ENCODE measurements around the gene HLA-DRA. TPM values are rescaled to one million over a fixed set of nuclear protein-coding genes. Genes with fewer than 3 reads are reported as not detected.

The HLA-DRA gene
- polyA plus RNA-seq, 2 of the 4 experiments (the other 2 are of a cell fraction) = not detected

DNA sequence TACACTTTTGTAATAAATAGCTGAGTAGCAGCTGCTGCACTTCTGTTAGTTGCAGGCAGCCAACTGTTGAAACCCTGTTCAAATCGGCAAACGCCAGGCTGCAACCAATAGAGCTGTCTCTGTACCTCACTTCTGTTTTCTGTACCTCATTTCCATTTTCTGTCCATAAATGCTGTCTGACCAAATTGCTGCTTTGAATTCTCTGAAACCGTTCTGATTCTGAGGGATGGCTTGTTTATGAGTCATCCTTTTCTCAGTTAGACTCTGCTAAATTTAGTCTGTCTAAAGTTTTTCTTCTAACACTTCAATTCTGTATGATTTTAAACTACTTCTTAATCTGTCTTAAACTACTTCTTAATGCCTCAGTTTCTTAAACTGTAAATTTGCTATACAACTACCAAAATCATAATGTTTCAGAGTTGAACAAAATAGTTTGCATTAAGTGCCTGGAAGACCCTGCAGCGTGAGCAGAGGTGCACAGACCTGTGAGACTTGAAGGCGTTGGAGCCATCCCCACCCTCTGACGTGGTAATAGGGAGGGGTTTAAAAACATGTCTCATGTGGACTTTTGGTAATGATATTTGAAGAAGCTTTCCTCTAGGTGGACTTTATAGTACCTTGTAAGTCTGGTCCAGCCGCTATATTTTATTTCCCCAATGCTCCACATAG is 42.3 kb upstream of the HLA-DRA start (continued):
- no peak for TF ChIP-seq CEBPB (IDR thresholded peaks at IDR 0.05)
- TF ChIP-seq, protein P1, sequence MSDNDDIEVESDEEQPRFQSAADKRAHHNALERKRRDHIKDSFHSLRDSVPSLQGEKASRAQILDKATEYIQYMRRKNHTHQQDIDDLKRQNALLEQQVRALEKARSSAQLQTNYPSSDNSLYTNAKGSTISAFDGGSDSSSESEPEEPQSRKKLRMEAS (IDR thresholded peaks at IDR 0.05) = no peak
- no peak for TF ChIP-seq NFE2L2 (conservative IDR thresholded peaks at IDR 0.05; ENCODE audit: low read length)

DNA sequence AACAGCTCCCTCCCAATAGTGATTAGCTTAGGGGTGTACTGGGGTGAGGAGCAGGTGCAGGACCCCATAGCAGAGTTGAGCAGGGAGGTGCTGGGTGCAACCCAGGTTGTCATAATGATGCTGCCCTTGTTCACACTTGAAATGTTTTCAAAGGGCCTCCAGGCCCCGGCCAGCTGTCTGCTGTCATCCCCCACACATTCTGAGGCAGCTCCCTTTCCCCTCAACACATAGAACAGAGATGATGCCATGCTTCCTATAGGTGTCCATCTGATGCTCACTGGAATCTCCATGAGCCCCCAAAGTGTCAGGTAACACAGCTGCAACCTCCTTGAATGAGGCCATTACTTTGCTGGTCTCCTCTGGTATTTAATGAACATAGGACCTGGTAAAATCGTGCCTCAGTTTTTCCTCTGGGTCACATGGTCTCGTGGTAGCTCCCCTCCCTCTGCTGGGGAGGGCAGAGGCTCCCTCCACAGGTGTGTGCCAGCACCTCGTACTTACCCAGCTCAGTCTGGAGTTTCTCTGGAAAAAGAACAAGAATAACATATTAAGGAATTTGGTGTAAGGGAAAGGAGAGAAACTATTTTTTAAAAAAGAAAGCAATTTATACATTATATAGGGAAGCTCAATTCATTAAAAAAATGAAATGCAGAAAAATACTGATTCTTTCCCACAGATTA is 38.3 kb upstream of the HLA-DRA start:
- TF ChIP-seq EHMT2 (IDR thresholded peaks at IDR 0.05; ENCODE audit: low read depth) (no peak), POLR2AphosphoS2 (conservative IDR thresholded peaks at IDR 0.05; ENCODE audit: low read length) (no peak), GATA3 (IDR thresholded peaks at IDR 0.05; ENCODE audit: borderline replicate concordance) (no peak), FOXS1 (CRISPR knock-in tag; IDR thresholded peaks at IDR 0.05) (no peak), CBX8 (IDR thresholded peaks at IDR 0.05) (no peak), FOSL2 (IDR thresholded peaks at IDR 0.05) (no peak), FOSL2 (CRISPR knock-in tag; IDR thresholded peaks at IDR 0.05) (no peak), NR3C1 (IDR thresholded peaks at IDR 0.05) (no peak), FOSB (CRISPR knock-in tag; IDR thresholded peaks at IDR 0.05) (no peak), RNF2 (IDR thresholded peaks at IDR 0.05; ENCODE audit: borderline replicate concordance, low read depth) (no peak), HEYL (CRISPR knock-in tag; IDR thresholded peaks at IDR 0.05) (no peak), ZFP36 (IDR thresholded peaks at IDR 0.05; ENCODE audit: borderline replicate concordance, partially characterized antibody) (no peak), NPAS2 (CRISPR knock-in tag; IDR thresholded peaks at IDR 0.05; ENCODE audit: borderline replicate concordance) (no peak)
- TF ChIP-seq, protein P2, sequence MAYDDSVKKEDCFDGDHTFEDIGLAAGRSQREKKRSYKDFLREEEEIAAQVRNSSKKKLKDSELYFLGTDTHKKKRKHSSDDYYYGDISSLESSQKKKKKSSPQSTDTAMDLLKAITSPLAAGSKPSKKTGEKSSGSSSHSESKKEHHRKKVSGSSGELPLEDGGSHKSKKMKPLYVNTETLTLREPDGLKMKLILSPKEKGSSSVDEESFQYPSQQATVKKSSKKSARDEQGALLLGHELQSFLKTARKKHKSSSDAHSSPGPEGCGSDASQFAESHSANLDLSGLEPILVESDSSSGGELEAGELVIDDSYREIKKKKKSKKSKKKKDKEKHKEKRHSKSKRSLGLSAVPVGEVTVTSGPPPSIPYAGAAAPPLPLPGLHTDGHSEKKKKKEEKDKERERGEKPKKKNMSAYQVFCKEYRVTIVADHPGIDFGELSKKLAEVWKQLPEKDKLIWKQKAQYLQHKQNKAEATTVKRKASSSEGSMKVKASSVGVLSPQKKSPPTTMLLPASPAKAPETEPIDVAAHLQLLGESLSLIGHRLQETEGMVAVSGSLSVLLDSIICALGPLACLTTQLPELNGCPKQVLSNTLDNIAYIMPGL (CRISPR knock-in tag; IDR thresholded peaks at IDR 0.05; ENCODE audit: borderline replicate concordance) = no peak
- TF ChIP-seq, protein P1 (IDR thresholded peaks at IDR 0.05) = no peak
- CTCF ChIA-PET = interaction anchor here (1.0 to 4.0 kb wide), 3 partner anchors 9 to 299 kb away, joined by 3 to 22 read pairs (median 3); no protein-coding TSS in a partner anchor
- FAIRE-seq (no peak), ATAC-seq (no peak), DNase-seq (ENCODE audit: low read depth in 1 of 2, low spot score in 1 of 2) (no peak)
- WGBS (ENCODE audit: missing lambda C conversion rate) = 19% methylated on average over 4 of the region's 4 CpGs
- POLR2A ChIA-PET = no interaction called here
- H3K9me3 ChIP-seq = no peaks in the 10 kb centered on the region
- H3K4me3 ChIP-seq = no peak overlapping the region
- H3K27ac ChIP-seq = no peak overlapping the region
- H3K4me1 ChIP-seq = no peaks in the 10 kb centered on the region
- H3K4me2 ChIP-seq = no peak overlapping the region

DNA sequence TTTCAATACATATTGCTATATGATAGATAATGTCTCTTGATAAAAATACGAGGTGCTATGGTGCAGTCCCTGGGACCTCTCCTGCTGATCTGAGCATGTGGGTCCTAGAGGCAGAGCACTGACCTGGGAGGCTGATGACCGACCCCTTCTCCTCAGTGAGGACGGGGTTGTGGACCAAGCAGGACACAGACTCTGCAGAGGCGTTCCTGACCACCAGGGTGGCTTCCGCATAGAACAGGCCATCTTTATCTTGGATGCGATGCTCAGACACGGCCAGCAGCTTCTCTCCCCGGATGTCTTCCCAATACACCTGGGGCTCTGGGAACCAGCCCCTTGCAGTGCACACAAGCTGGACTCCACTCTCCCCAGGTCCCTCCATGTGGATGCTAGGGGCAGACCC is 36.9 kb upstream of the HLA-DRA start:
- Histone ChIP-seq H3K4me2 (no peak overlapping the region), H3K27ac (no peak overlapping the region), H3K4me1 (no peaks in the 10 kb centered on the region), H3K4me3 (no peak overlapping the region), H3K9me3 (no peaks in the 10 kb centered on the region)
- ChIA-PET CTCF (interaction anchor here (4.0 to 4.2 kb wide), 2 partner anchors 11 kb away, joined by 22 to 25 read pairs; no protein-coding TSS in a partner anchor), POLR2A (no interaction called here)
- peak in 1 of 2 experiments; percentile 35; a peak in 1 of 6 replicates for ATAC-seq
- DNase-seq (ENCODE audit: low read depth in 1 of 2, low spot score in 1 of 2) = no peak
- no peak for FAIRE-seq
- TF ChIP-seq SREBF2 (IDR thresholded peaks at IDR 0.05) (no peak), EP300 (IDR thresholded peaks at IDR 0.05) (no peak), TP53 (CRISPR knock-in tag; IDR thresholded peaks at IDR 0.05) (no peak), ZC3H11A (IDR thresholded peaks at IDR 0.05) (no peak), RAD21 (conservative IDR thresholded peaks at IDR 0.05 in 1 of 2, IDR thresholded peaks at IDR 0.05 in 1 of 2) (no peak), RCOR1 (IDR thresholded peaks at IDR 0.05; ENCODE audit: low read depth, low read length) (no peak), GATA3 (IDR thresholded peaks at IDR 0.05; ENCODE audit: borderline replicate concordance) (no peak), HEYL (CRISPR knock-in tag; IDR thresholded peaks at IDR 0.05) (no peak), TFCP2L1 (CRISPR knock-in tag; IDR thresholded peaks at IDR 0.05) (no peak), EHF (CRISPR knock-in tag; IDR thresholded peaks at IDR 0.05) (no peak), MAZ (IDR thresholded peaks at IDR 0.05; ENCODE audit: borderline replicate concordance, low read depth, low read length) (no peak), NPAS2 (CRISPR knock-in tag; IDR thresholded peaks at IDR 0.05; ENCODE audit: borderline replicate concordance) (no peak), CHD4 (IDR thresholded peaks at IDR 0.05; ENCODE audit: borderline replicate concordance) (no peak), HOXA7 (CRISPR knock-in tag; IDR thresholded peaks at IDR 0.05) (no peak), EHMT2 (IDR thresholded peaks at IDR 0.05; ENCODE audit: low read depth) (no peak), HOXB13 (CRISPR knock-in tag; IDR thresholded peaks at IDR 0.05; ENCODE audit: low read depth) (no peak), RNF2 (IDR thresholded peaks at IDR 0.05; ENCODE audit: borderline replicate concordance, low read depth) (no peak)
- 40% methylated on average over 2 of the region's 8 CpGs for WGBS (ENCODE audit: missing lambda C conversion rate)

All from A549 (cell line).